ENCODE measurements around the gene PIGP.

PIGP gene

GRCh38 chr21:37064841-37065240 lies 8.0 kb downstream of the PIGP start:
- TF ChIP-seq, protein P1, sequence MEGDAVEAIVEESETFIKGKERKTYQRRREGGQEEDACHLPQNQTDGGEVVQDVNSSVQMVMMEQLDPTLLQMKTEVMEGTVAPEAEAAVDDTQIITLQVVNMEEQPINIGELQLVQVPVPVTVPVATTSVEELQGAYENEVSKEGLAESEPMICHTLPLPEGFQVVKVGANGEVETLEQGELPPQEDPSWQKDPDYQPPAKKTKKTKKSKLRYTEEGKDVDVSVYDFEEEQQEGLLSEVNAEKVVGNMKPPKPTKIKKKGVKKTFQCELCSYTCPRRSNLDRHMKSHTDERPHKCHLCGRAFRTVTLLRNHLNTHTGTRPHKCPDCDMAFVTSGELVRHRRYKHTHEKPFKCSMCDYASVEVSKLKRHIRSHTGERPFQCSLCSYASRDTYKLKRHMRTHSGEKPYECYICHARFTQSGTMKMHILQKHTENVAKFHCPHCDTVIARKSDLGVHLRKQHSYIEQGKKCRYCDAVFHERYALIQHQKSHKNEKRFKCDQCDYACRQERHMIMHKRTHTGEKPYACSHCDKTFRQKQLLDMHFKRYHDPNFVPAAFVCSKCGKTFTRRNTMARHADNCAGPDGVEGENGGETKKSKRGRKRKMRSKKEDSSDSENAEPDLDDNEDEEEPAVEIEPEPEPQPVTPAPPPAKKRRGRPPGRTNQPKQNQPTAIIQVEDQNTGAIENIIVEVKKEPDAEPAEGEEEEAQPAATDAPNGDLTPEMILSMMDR (IDR thresholded peaks at IDR 0.05; ENCODE audit: extremely low read depth, missing control alignments) = no peak
- no peak for DNase-seq (ENCODE audit: low spot score)

- DNase-seq (ENCODE audit: low spot score) = no peak
- TF ChIP-seq, protein P1 (IDR thresholded peaks at IDR 0.05; ENCODE audit: extremely low read depth, missing control alignments) = no peak
These were observed 9.4 kb downstream of the PIGP start for GRCh38 chr21:37063433-37063832.

- no peak for DNase-seq (ENCODE audit: low spot score)
- TF ChIP-seq, protein P1 (IDR thresholded peaks at IDR 0.05; ENCODE audit: extremely low read depth, missing control alignments) = no peak
These were observed 10.3 kb downstream of the PIGP start for GRCh38 chr21:37062593-37062935.

DNA sequence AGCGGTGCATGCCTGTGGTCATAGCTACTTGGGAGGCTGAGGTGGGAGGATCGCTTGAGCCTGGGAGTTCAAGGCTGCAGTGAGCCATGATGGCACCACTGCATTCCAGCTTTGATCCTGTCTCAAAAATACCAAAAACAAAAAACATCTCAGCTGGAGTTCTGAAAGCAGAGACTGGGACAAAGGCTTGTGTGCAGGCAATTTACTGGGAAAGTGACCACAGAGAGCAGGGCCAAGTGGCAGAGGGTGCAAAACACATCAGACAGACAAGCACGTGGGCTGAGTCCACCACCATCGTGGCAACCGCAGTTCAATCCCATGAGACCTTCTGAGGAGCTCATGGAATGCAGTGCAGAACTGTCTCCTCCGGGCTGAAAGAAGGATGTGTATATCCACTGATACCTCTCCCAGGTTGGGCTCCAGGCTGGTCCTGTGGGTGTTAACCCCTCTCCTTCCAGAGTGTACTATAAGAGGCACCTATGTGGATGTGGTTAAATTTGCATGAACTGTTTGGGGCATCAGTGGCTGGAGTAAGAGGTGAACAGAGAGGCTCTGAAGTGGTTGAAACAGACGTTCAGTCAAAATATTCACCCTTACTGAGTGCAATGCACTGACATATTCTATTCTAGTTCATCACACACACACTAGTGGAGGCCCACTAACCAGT lies 10.8 kb downstream of the PIGP start:
- no peak for DNase-seq (ENCODE audit: low spot score)
- TF ChIP-seq, protein P1 (IDR thresholded peaks at IDR 0.05; ENCODE audit: extremely low read depth, missing control alignments) = no peak

DNA sequence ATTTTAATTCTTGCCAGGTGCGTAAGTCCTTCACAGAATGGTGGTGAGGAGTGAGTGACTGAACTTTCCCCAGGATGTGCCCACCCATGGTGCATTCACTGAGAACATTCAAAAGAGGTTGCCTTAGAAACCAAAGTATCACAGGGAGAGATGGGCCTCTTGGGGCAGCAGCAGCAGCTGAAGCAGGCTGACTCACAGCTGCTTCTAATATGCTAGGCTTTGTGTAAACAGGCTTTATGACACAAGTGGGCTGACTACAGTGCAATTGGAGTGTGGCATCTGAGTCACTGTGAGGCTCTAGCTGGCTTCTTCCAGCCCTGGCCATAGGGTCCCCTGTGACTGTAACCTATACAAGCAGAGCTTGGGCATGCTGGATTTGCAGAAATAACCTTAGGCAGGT lies 12.6 kb downstream of the PIGP start:
- TF ChIP-seq, protein P1 (IDR thresholded peaks at IDR 0.05; ENCODE audit: extremely low read depth, missing control alignments) = no peak
- no peak for DNase-seq (ENCODE audit: low spot score)

DNA sequence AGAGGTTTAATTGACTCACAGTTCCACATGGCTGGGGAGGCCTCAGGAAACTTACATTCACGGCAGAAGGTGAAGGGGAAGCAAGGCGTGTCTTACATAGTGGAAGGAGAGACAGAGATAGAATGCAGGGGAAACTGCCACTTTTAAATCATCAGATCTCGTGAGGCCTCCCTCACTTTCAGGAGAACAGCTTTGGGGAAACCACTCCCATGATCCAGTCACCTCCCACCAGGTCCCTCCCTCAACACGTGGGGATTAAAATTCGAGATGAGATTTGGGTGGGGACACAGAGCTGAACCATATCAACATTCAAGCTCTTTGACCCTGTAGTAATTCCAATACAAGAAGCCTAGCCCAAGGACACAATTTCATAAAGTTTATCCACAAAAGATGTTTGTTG lies 13.7 kb downstream of the PIGP start:
- TF ChIP-seq, protein P1 (IDR thresholded peaks at IDR 0.05; ENCODE audit: extremely low read depth, missing control alignments) = no peak
- DNase-seq (ENCODE audit: low spot score) = no peak

- TF ChIP-seq, protein P1 (IDR thresholded peaks at IDR 0.05; ENCODE audit: extremely low read depth, missing control alignments) = no peak
- DNase-seq (ENCODE audit: low spot score) = no peak
These were observed 14.6 kb downstream of the PIGP start for GRCh38 chr21:37058261-37058660.

Data from GM20000 (cell line).